Measurements from ENCODE around the gene FGF3. TPM values are rescaled to one million over a fixed set of nuclear protein-coding genes. Genes with fewer than 3 reads are reported as not detected.

The FGF3 gene
- total and polyA plus RNA-seq, 9 of the 15 experiments (the other 6 are each of a cell fraction or from before 2014, with no cell fraction given): not detected

GRCh38 chr11:69830086-69830485 is 10.9 kb upstream of the FGF3 start:
- H3K27me3 ChIP-seq (ENCODE audit: control insufficient read depth in 2 of 2, insufficient read depth in 2 of 2, low read length in 2 of 2): peaks cover 25 to 83% of the 10 kb centered on the region in 2 experiments
- no peak overlapping the region for H2AFZ ChIP-seq (ENCODE audit: low read depth, low read length)
- H3K9me3 ChIP-seq (replicated peaks; ENCODE audit: control insufficient read depth, insufficient read depth, low read depth, low read length): no peaks in the 10 kb centered on the region
- no peak for DNase-seq (ENCODE audit: extremely low read depth in 1 of 4, low spot score in 3 of 4)
- BruUV-seq (replicated peaks): no TSS peak
- in situ Hi-C loops (cut with MboI): no loop called here
- WGBS (ENCODE audit: insufficient coverage, low coverage, missing lambda C conversion rate): 0% methylated on average over 11 of the region's 11 CpGs
- H3K4me2 ChIP-seq (ENCODE audit: insufficient read depth, low read length): no peak overlapping the region
- H3K79me2 ChIP-seq (ENCODE audit: control insufficient read depth, insufficient read depth, low read length): no peaks in the 10 kb centered on the region
- H3K9ac ChIP-seq (ENCODE audit: insufficient read depth in 1 of 2, low read depth in 2 of 2, low read length in 2 of 2): no peak overlapping the region
- H3K36me3 ChIP-seq (ENCODE audit: control insufficient read depth, insufficient read depth, low read length): no peaks in the 10 kb centered on the region
- peaks cover 10% of the 10 kb centered on the region for H4K20me1 ChIP-seq (replicated peaks; ENCODE audit: control insufficient read depth, insufficient read depth, low read length)
- no peak for ATAC-seq
- H3K4me1 ChIP-seq (replicated peaks in 1 of 2; ENCODE audit: control insufficient read depth in 2 of 2, insufficient read depth in 2 of 2, low read length in 2 of 2): peaks cover 0 to 4% of the 10 kb centered on the region in 2 experiments; a peak in 1 of 5 replicates
- no peak for TF ChIP-seq RBFOX2 (IDR thresholded peaks at IDR 0.05; ENCODE audit: low read depth, low read length)
- TF ChIP-seq SIRT6 (IDR thresholded peaks at IDR 0.05; ENCODE audit: low read depth, low read length): no peak
- no peak for TF ChIP-seq TEAD4 (IDR thresholded peaks at IDR 0.05; ENCODE audit: low read length)
- no peak for TF ChIP-seq TEAD4 (CRISPR knock-in tag; IDR thresholded peaks at IDR 0.05; ENCODE audit: borderline replicate concordance)
- TF ChIP-seq, protein P1, sequence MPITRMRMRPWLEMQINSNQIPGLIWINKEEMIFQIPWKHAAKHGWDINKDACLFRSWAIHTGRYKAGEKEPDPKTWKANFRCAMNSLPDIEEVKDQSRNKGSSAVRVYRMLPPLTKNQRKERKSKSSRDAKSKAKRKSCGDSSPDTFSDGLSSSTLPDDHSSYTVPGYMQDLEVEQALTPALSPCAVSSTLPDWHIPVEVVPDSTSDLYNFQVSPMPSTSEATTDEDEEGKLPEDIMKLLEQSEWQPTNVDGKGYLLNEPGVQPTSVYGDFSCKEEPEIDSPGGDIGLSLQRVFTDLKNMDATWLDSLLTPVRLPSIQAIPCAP (CRISPR knock-in tag; IDR thresholded peaks at IDR 0.05; ENCODE audit: borderline replicate concordance): no peak
- no peak for TF ChIP-seq ZNF263 (CRISPR knock-in tag; IDR thresholded peaks at IDR 0.05; ENCODE audit: borderline replicate concordance)
- TF ChIP-seq TRIM24 (IDR thresholded peaks at IDR 0.05): no peak
- TF ChIP-seq NFRKB (IDR thresholded peaks at IDR 0.05; ENCODE audit: low read depth): no peak
- no peak for TF ChIP-seq ZNF253 (CRISPR knock-in tag; conservative IDR thresholded peaks at IDR 0.05)
- ChIA-PET POLR2A (no interaction called here), CTCF (ENCODE audit: low intra/inter-chr PET ratio) (no interaction called here)
- no peak for FAIRE-seq
- no peaks in the 10 kb centered on the region for H3K9me1 ChIP-seq (ENCODE audit: control insufficient read depth, insufficient read depth, low read length)
- intact Hi-C loops (cut with micrococcal nuclease): no loop called here
- H3K4me3 ChIP-seq: no peak overlapping the region
- H3K27ac ChIP-seq (ENCODE audit: extremely low read depth, low read depth, low read length): no peak overlapping the region

All from K562 (cell line).